Measurements from ENCODE around the gene TCTN1.
"Not testable (repeated sequence)": the region's sequence is repeated elsewhere in the genome, so short reads cannot be mapped to it uniquely, and the experiment has no call there.

Gene TCTN1

GRCh38 chr12:110591451-110592051, 22.4 kb upstream of the TCTN1 start:
- Histone ChIP-seq H2AFZ (ENCODE audit: low read length) (no peak overlapping the region; the same call in 1 of the 2 replicates), H3F3A (ENCODE audit: insufficient read depth, low read length) (0 out of 2 replicates have a peak, but pooled peaks cover 3% of the 10 kb centered on the region), H3K9ac (ENCODE audit: low read length) (no peak overlapping the region), H4K20me1 (ENCODE audit: insufficient read depth, low read length) (no peaks in the 10 kb centered on the region), H3K4me1 (ENCODE audit: insufficient read depth, low read length, severe bottlenecking) (peaks cover 18% of the 10 kb centered on the region), H3K4me3 (ENCODE audit: low read depth, low read length, poor library complexity, severe bottlenecking) (no peak overlapping the region), H3K9me2 (ENCODE audit: low read depth, low read length) (no peaks in the 10 kb centered on the region), H3K4me2 (ENCODE audit: low read length) (no peak overlapping the region), H3K9me3 (ENCODE audit: low read length) (no peaks in the 10 kb centered on the region), H3K27ac (ENCODE audit: low read depth, low read length, poor library complexity, severe bottlenecking) (peak overlapping the region; percentile 78), H3K27me3 (ENCODE audit: insufficient read depth, low read length) (no peaks in the 10 kb centered on the region), H3K36me3 (ENCODE audit: insufficient read depth, low read length) (no peaks in the 10 kb centered on the region), H3K79me2 (ENCODE audit: insufficient read depth, low read length) (no peaks in the 10 kb centered on the region)
- TF ChIP-seq EZH2 (IDR thresholded peaks at IDR 0.05; ENCODE audit: borderline replicate concordance, low read length) (no peak), CTCF (IDR thresholded peaks at IDR 0.05; ENCODE audit: low read length) (no peak)

GRCh38 chr12:110592078-110592477, 21.9 kb upstream of the TCTN1 start:
- Histone ChIP-seq H3K27ac (ENCODE audit: low read depth, low read length, poor library complexity, severe bottlenecking) (peak overlapping the region; percentile 78), H3K4me2 (ENCODE audit: low read length) (no peak overlapping the region)

GRCh38 chr12:110592919-110593318, 21.0 kb upstream of the TCTN1 start:
- not testable (repeated sequence) for H3K36me3 ChIP-seq (ENCODE audit: insufficient read depth, low read length); H3K27me3 ChIP-seq (ENCODE audit: insufficient read depth, low read length); H3K9me2 ChIP-seq (ENCODE audit: low read depth, low read length); H3K9ac ChIP-seq (ENCODE audit: low read length); H4K20me1 ChIP-seq (ENCODE audit: insufficient read depth, low read length); H3F3A ChIP-seq (ENCODE audit: insufficient read depth, low read length); H3K9me3 ChIP-seq (ENCODE audit: low read length); H3K4me2 ChIP-seq (ENCODE audit: low read length); H3K79me2 ChIP-seq (ENCODE audit: insufficient read depth, low read length); H3K27ac ChIP-seq (ENCODE audit: low read depth, low read length, poor library complexity, severe bottlenecking); H2AFZ ChIP-seq (ENCODE audit: low read length); H3K4me3 ChIP-seq (ENCODE audit: low read depth, low read length, poor library complexity, severe bottlenecking)
- H3K4me1 ChIP-seq (ENCODE audit: insufficient read depth, low read length, severe bottlenecking) = peaks cover 18% of the 10 kb centered on the region

More at GRCh38 chr12:110592078-110592477, 21.9 kb upstream of the TCTN1 start:
- H3K9me2 ChIP-seq (ENCODE audit: low read depth, low read length) = no peaks in the 10 kb centered on the region
- no peak overlapping the region for H3K9ac ChIP-seq (ENCODE audit: low read length)
- H3K27me3 ChIP-seq (ENCODE audit: insufficient read depth, low read length) = no peaks in the 10 kb centered on the region
- no peak overlapping the region for H3K4me3 ChIP-seq (ENCODE audit: low read depth, low read length, poor library complexity, severe bottlenecking)
- no peak overlapping the region for H2AFZ ChIP-seq (ENCODE audit: low read length)
- no peaks in the 10 kb centered on the region for H3K9me3 ChIP-seq (ENCODE audit: low read length)
- H3K79me2 ChIP-seq (ENCODE audit: insufficient read depth, low read length) = no peaks in the 10 kb centered on the region
- no peaks in the 10 kb centered on the region for H4K20me1 ChIP-seq (ENCODE audit: insufficient read depth, low read length)
- TF ChIP-seq EZH2 (IDR thresholded peaks at IDR 0.05; ENCODE audit: borderline replicate concordance, low read length) = no peak
- TF ChIP-seq CTCF (IDR thresholded peaks at IDR 0.05; ENCODE audit: low read length) = no peak
- H3K4me1 ChIP-seq (ENCODE audit: insufficient read depth, low read length, severe bottlenecking) = peaks cover 18% of the 10 kb centered on the region
- H3K36me3 ChIP-seq (ENCODE audit: insufficient read depth, low read length) = no peaks in the 10 kb centered on the region
- H3F3A ChIP-seq (ENCODE audit: insufficient read depth, low read length) = 0 out of 2 replicates have a peak, but pooled peaks cover 3% of the 10 kb centered on the region

DNA sequence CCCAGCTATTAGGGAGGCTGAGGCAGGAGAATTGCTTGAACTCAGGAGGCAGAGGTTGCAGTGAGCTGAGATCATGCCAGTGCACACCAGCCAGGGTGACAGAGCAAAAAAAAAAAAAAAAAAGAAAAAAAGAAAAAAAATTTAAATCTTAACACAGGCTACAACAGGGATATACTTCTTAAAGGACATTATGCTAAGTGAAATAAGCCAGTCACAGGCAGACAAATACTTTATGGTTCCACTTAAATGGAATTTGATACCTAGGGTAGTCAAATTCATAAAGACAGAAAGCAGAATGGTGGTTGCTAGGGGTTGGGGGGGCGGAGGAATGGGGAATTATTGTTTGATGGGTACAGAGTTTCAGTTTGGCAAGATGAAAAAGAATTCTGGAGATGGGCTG, 16.0 kb upstream of the TCTN1 start:
- H3K4me3 ChIP-seq (ENCODE audit: low read depth, low read length, poor library complexity, severe bottlenecking) = no peak overlapping the region
- H2AFZ ChIP-seq (ENCODE audit: low read length) = no peak overlapping the region
- no peak overlapping the region for H3K4me2 ChIP-seq (ENCODE audit: low read length)
- no peaks in the 10 kb centered on the region for H3K9me3 ChIP-seq (ENCODE audit: low read length)
- no peaks in the 10 kb centered on the region for H3K9me2 ChIP-seq (ENCODE audit: low read depth, low read length)
- no peaks in the 10 kb centered on the region for H3F3A ChIP-seq (ENCODE audit: insufficient read depth, low read length)
- TF ChIP-seq CTCF (IDR thresholded peaks at IDR 0.05; ENCODE audit: low read length) (no peak), EZH2 (IDR thresholded peaks at IDR 0.05; ENCODE audit: borderline replicate concordance, low read length) (no peak)
- H3K27ac ChIP-seq (ENCODE audit: low read depth, low read length, poor library complexity, severe bottlenecking) = no peak overlapping the region
- peaks cover 5% of the 10 kb centered on the region for H3K4me1 ChIP-seq (ENCODE audit: insufficient read depth, low read length, severe bottlenecking)
- H3K9ac ChIP-seq (ENCODE audit: low read length) = no peak overlapping the region
- H4K20me1 ChIP-seq (ENCODE audit: insufficient read depth, low read length) = no peaks in the 10 kb centered on the region
- H3K27me3 ChIP-seq (ENCODE audit: insufficient read depth, low read length) = no peaks in the 10 kb centered on the region
- no peaks in the 10 kb centered on the region for H3K79me2 ChIP-seq (ENCODE audit: insufficient read depth, low read length)
- no peaks in the 10 kb centered on the region for H3K36me3 ChIP-seq (ENCODE audit: insufficient read depth, low read length)
